Spleen (tissue), 7 donors: ENCODE measurements around the gene EFNA5.

Source experiments
- POLR2A ChIP-seq, 3 donors: fragments of 450-650 bp; IDR thresholded peaks; one replicate each; pipeline ENCODE4 v1.5.1; 2017; ENCODE audit warnings: antibody characterized with exemption in 3 of 3, mild to moderate bottlenecking in 1 of 3
- POLR2AphosphoS5 ChIP-seq, 3 donors: sonication (generic); formaldehyde crosslinking; IDR thresholded peaks; one replicate each; pipeline ENCODE4 v1.5.1; 2017; ENCODE audit warnings: antibody characterized with exemption in 3 of 3
- TF ChIP-seq, protein P1 (sequence below), 11 experiments: fragments of 200-600 bp in 7 of 11; fragments of 450-650 bp in 4 of 11; sonication (generic) in 4 of 11; IDR thresholded peaks in 8 of 11; conservative IDR thresholded peaks in 3 of 11; 1 replicate in 7 of 11; 2 replicates in 4 of 11; pipeline versions ENCODE4 v1.4.0 to v1.8.0; 2016 to 2021; ENCODE audit warnings: antibody characterized with exemption in 11 of 11, inconsistent platforms in 4 of 11, mild to moderate bottlenecking in 1 of 11
- donor health status: DM: no; HTN: no; CAD: no; lungs with moderate emphysema.
- donor health status: DM: no; HTN: no; CAD: no.
- donor health status: DM: no; HTN: no; CAD: no.

DNA sequence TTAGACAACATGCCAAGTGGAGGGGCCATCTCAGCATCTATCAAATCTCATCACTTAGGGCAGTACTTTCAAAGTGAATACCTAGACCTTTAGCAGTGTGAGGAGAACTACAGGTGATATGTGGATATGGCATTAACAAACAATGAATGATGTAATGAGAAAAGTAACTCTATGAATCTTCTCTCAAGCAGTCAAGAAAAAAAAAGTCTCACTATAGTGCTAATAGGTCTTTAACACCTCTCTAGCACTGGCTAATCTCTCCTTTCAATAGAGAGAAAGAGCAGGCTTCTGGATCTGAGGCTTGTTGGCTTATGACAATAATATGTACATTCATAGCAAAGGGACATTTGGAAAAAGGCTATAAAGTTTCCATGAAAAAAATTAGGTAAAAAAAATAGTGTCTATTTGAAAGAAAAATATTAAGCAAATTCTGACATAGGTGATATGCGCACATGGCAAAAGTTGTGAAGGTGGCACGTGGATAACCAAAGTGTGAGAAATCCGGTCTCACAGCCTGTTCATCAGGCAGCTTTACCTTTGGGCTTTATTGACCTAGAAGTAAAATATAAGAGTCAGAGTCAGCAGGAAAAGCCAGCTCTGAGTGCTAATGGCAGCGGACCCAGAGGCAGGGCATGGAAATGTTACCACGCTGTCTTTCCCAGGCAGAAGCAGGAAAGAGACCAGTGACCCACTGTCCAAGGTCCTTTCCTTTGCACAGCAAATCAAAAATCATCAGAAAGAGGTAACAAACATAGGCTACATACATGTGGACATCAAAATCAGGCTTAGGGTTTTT lies 203.4 kb downstream of the EFNA5 start:
- TF ChIP-seq, protein P1, sequence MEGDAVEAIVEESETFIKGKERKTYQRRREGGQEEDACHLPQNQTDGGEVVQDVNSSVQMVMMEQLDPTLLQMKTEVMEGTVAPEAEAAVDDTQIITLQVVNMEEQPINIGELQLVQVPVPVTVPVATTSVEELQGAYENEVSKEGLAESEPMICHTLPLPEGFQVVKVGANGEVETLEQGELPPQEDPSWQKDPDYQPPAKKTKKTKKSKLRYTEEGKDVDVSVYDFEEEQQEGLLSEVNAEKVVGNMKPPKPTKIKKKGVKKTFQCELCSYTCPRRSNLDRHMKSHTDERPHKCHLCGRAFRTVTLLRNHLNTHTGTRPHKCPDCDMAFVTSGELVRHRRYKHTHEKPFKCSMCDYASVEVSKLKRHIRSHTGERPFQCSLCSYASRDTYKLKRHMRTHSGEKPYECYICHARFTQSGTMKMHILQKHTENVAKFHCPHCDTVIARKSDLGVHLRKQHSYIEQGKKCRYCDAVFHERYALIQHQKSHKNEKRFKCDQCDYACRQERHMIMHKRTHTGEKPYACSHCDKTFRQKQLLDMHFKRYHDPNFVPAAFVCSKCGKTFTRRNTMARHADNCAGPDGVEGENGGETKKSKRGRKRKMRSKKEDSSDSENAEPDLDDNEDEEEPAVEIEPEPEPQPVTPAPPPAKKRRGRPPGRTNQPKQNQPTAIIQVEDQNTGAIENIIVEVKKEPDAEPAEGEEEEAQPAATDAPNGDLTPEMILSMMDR (IDR thresholded peaks at IDR 0.05 in 8 of 11, conservative IDR thresholded peaks at IDR 0.05 in 3 of 11) = no peak
- TF ChIP-seq POLR2A (IDR thresholded peaks at IDR 0.05) = no peak
- no peak for TF ChIP-seq POLR2AphosphoS5 (IDR thresholded peaks at IDR 0.05)
